Lower lobe of right lung (tissue), 2 donors: ENCODE measurements around the gene ZFP57. TPM values are rescaled to one million over a fixed set of nuclear protein-coding genes. Genes with fewer than 3 reads are reported as not detected.

ENCODE experiments used
- ATAC-seq, 2 donors: fragments of 200-7000 bp; cut with Tn5 transposase; one replicate each; pipeline ENCODE4 v1.9.1; 2020 to 2022; ENCODE audit warnings: mild to moderate bottlenecking in 2 of 2, moderate library complexity in 2 of 2
- DNase-seq: peaks from one replicate; pipeline ENCODE4 v3.0.0-alpha.2; 2020
- H3K27ac ChIP-seq: fragments of 200-600 bp; one replicate; pipeline ENCODE4 v1.8.0; 2022
- H3K27me3 ChIP-seq: fragments of 200-600 bp; one replicate; pipeline ENCODE4 v1.8.0; 2022; ENCODE audit warnings: low read depth
- H3K36me3 ChIP-seq: fragments of 200-600 bp; one replicate; pipeline ENCODE4 v1.8.0; 2022; ENCODE audit warnings: mild to moderate bottlenecking
- H3K4me1 ChIP-seq: fragments of 200-600 bp; one replicate; pipeline ENCODE4 v1.8.0; 2022
- H3K4me3 ChIP-seq: fragments of 200-600 bp; one replicate; pipeline ENCODE4 v1.8.0; 2022; ENCODE audit warnings: mild to moderate bottlenecking
- H3K9me3 ChIP-seq: fragments of 200-600 bp; one replicate; pipeline ENCODE4 v1.8.0; 2022
- CTCF ChIP-seq: fragments of 200-600 bp; IDR thresholded peaks from one replicate; pipeline ENCODE4 v1.8.0; 2022; ENCODE audit warnings: antibody characterized with exemption, mild to moderate bottlenecking
- intact Hi-C: fragments of 100-400 bp; cut with DNase I; formaldehyde crosslinking; loops from one replicate; pipeline ENCODE4 v1.11.0; 2022
- total RNA-seq: library from RNA; stranded (reverse); fragmentation: NEBNext Ultra II Directional; extraction: Animal tissue kit (Norgen Biotek cat#: 25700); gene quantifications from one replicate; pipeline ENCODE4 v1.2.1, GENCODE V29; 2021
- donor health status: DM: no; HTN: yes; CAD: no; lungs with severe emphysema.

The ZFP57 gene
- total RNA-seq, 1 donor from 2014 or later = not detected

- TF ChIP-seq CTCF = peak; percentile 63
- intact Hi-C loops = no loop called here
- H3K27ac ChIP-seq = no peak overlapping the region
- H3K27me3 ChIP-seq = peaks cover 18% of the 10 kb centered on the region
- no peaks in the 10 kb centered on the region for H3K36me3 ChIP-seq
- ATAC-seq (no peak), DNase-seq (no peak)
- no peak overlapping the region for H3K4me3 ChIP-seq
- no peaks in the 10 kb centered on the region for H3K9me3 ChIP-seq
- peaks cover 5% of the 10 kb centered on the region for H3K4me1 ChIP-seq
Measured at GRCh38 chr6:29651413-29652197, 29.3 kb downstream of the ZFP57 start.

GRCh38 chr6:29649701-29650673, 31.0 kb downstream of the ZFP57 start:
- ATAC-seq (peak; percentile 97 to 98), DNase-seq (peak; percentile 98)
- TF ChIP-seq CTCF = peak; percentile 90
- Histone ChIP-seq H3K9me3 (no peaks in the 10 kb centered on the region), H3K27me3 (peaks cover 11% of the 10 kb centered on the region), H3K36me3 (no peaks in the 10 kb centered on the region), H3K4me3 (peak overlapping the region; percentile 62), H3K27ac (peak overlapping the region; percentile 96), H3K4me1 (peaks cover 5% of the 10 kb centered on the region)
- intact Hi-C loops = no loop called here

- Histone ChIP-seq H3K4me1 (peaks cover 5% of the 10 kb centered on the region), H3K9me3 (no peaks in the 10 kb centered on the region), H3K36me3 (no peaks in the 10 kb centered on the region), H3K27ac (no peak overlapping the region), H3K4me3 (no peak overlapping the region), H3K27me3 (no peaks in the 10 kb centered on the region)
- TF ChIP-seq CTCF = peak; percentile 46
- DNase-seq = no peak
- ATAC-seq = no peak
- intact Hi-C loops = no loop called here
Measured at GRCh38 chr6:29647927-29648642, 32.9 kb downstream of the ZFP57 start.

GRCh38 chr6:29641430-29642148, 39.4 kb downstream of the ZFP57 start:
- Histone ChIP-seq H3K27ac (no peak overlapping the region), H3K36me3 (no peaks in the 10 kb centered on the region), H3K4me1 (no peaks in the 10 kb centered on the region), H3K4me3 (no peak overlapping the region), H3K9me3 (no peaks in the 10 kb centered on the region), H3K27me3 (no peaks in the 10 kb centered on the region)
- DNase-seq = no peak
- intact Hi-C loops = no loop called here
- ATAC-seq = peak in 1 of 2 donors; percentile 48
- TF ChIP-seq CTCF = no peak

- no peak for TF ChIP-seq CTCF
- Histone ChIP-seq H3K4me1 (peaks cover 6% of the 10 kb centered on the region), H3K27ac (no peak overlapping the region), H3K27me3 (no peaks in the 10 kb centered on the region), H3K9me3 (no peaks in the 10 kb centered on the region), H3K36me3 (no peaks in the 10 kb centered on the region), H3K4me3 (no peak overlapping the region)
- intact Hi-C loops = no loop called here
- DNase-seq (no peak), ATAC-seq (no peak)
Measured at GRCh38 chr6:29637247-29637646, 43.7 kb downstream of the ZFP57 start.
